Cardiac fibroblast (primary cell): ENCODE results near the gene ANKMY1.
A peak's percentile ranks its signal among the peaks of the same experiment; 100 is the strongest.

ENCODE experiments used
- DNase-seq, 2 donors: peaks; one replicate each; pipeline versions ENCODE4 v3.0.0 to v3.0.0-alpha.2; 2010; ENCODE audit warnings: low read depth in 2 of 2
- H3K4me3 ChIP-seq, 2 donors: replicated peaks in 1 of 2; 1 replicate in 1 of 2; 2 replicates in 1 of 2; pipeline ENCODE4 v1.5.1; 2011; ENCODE audit warnings: low read depth in 2 of 2, low read length in 2 of 2, mild to moderate bottlenecking in 2 of 2, moderate library complexity in 1 of 2
- CTCF ChIP-seq: IDR thresholded peaks from one replicate; pipeline ENCODE4 v1.5.1; 2011; ENCODE audit warnings: low read depth, mild to moderate bottlenecking, low read length, inconsistent platforms

The ANKMY1 gene

GRCh38 chr2:240454106-240454901 lies 103.5 kb downstream of the ANKMY1 start:
- H3K4me3 ChIP-seq = no peak overlapping the region
- no peak for DNase-seq
- TF ChIP-seq CTCF = no peak

- H3K4me3 ChIP-seq = no peak overlapping the region
- TF ChIP-seq CTCF = no peak
- DNase-seq = no peak
These were observed 104.2 kb downstream of the ANKMY1 start for GRCh38 chr2:240453461-240454105.

- DNase-seq = peak; percentile 25 to 64
- no peak for TF ChIP-seq CTCF
- H3K4me3 ChIP-seq = peak overlapping the region; percentile 49 to 51
These were observed 105.1 kb downstream of the ANKMY1 start for GRCh38 chr2:240452462-240453256.

GRCh38 chr2:240451791-240452461 lies 105.9 kb downstream of the ANKMY1 start:
- peak overlapping the region; percentile 41 to 44 for H3K4me3 ChIP-seq

GRCh38 chr2:240451108-240451611 lies 106.6 kb downstream of the ANKMY1 start:
- H3K4me3 ChIP-seq = no peak overlapping the region
- no peak for TF ChIP-seq CTCF
- DNase-seq = no peak

More at GRCh38 chr2:240451791-240452461, 105.9 kb downstream of the ANKMY1 start:
- DNase-seq = no peak
- TF ChIP-seq CTCF = no peak

- H3K4me3 ChIP-seq = no peak overlapping the region
- TF ChIP-seq CTCF = no peak
These were observed 107.2 kb downstream of the ANKMY1 start for GRCh38 chr2:240450532-240451107.

More at GRCh38 chr2:240450532-240451107, 107.2 kb downstream of the ANKMY1 start:
- no peak for DNase-seq
